ENCODE measurements around the gene AQR. TPM values are rescaled to one million over a fixed set of nuclear protein-coding genes. Genes with fewer than 3 reads are reported as not detected.

Gene AQR
- total RNA-seq, 4 donors from 2014 or later: 14.7 to 29.4 (median 23.4) TPM

DNA sequence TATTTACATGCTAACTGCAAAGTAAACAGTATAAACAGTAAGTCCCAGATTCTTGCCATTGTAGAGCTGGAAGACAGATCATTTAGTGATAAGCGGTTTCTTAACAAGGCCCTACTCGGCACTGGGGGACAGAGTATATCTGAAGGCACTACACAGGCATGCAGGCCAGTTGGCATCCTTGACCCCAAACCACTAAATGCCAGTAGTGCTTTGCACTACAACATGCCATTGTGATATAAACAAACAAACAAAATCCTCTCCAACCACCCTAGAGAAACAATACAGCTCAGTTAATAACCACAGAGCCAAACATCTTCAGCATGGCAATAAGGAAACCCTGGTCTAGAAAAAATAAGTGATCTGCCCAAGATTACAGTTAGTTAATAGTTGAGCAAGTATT, 5.3 kb downstream of the AQR start:
- DNase-seq: no peak
- intact Hi-C loops (cut with DNase I): no loop called here
- Histone ChIP-seq H3K9me3 (no peaks in the 10 kb centered on the region), H3K4me3 (no peak overlapping the region), H3K36me3 (peaks cover 0 to 67% (median 12%) of the 10 kb centered on the region in 3 donors), H3K27ac (no peak overlapping the region), H3K27me3 (no peaks in the 10 kb centered on the region), H3K4me1 (peaks cover 18 to 37% (median 22%) of the 10 kb centered on the region in 3 donors)
- WGBS, 2 donors: 72 to 100% methylated on average over 2 of the region's 2 CpGs
- TF ChIP-seq, protein P1, sequence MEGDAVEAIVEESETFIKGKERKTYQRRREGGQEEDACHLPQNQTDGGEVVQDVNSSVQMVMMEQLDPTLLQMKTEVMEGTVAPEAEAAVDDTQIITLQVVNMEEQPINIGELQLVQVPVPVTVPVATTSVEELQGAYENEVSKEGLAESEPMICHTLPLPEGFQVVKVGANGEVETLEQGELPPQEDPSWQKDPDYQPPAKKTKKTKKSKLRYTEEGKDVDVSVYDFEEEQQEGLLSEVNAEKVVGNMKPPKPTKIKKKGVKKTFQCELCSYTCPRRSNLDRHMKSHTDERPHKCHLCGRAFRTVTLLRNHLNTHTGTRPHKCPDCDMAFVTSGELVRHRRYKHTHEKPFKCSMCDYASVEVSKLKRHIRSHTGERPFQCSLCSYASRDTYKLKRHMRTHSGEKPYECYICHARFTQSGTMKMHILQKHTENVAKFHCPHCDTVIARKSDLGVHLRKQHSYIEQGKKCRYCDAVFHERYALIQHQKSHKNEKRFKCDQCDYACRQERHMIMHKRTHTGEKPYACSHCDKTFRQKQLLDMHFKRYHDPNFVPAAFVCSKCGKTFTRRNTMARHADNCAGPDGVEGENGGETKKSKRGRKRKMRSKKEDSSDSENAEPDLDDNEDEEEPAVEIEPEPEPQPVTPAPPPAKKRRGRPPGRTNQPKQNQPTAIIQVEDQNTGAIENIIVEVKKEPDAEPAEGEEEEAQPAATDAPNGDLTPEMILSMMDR (IDR thresholded peaks at IDR 0.05): no peak
- TF ChIP-seq POLR2A (IDR thresholded peaks at IDR 0.05): no peak

DNA sequence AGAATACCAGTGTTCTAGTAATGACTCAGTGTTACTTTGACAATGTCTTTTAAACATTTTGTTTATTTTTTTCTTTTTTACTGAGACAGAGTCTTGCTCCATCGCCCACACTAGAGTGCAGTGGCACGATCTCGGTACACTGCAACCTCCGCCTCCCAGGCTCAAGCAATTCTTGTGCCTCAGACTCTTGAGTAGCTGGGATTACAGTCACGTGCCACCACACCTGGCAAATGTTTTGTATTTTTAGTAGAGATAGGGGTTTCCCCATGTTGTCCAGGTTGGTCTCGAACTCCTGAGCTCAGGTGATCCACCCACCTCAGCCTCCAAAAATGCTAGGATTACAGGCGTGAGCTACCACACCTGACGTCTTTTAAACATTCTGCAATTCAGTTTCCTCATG, 15.7 kb downstream of the AQR start:
- no peak for DNase-seq
- peaks cover 0 to 91% (median 0%) of the 10 kb centered on the region in 3 donors for H3K36me3 ChIP-seq
- 82 to 87% methylated on average over 8 of the region's 8 CpGs for WGBS, 2 donors
- H3K4me1 ChIP-seq: no peaks in the 10 kb centered on the region
- no peaks in the 10 kb centered on the region for H3K27me3 ChIP-seq
- no peak overlapping the region for H3K27ac ChIP-seq
- no peaks in the 10 kb centered on the region for H3K9me3 ChIP-seq
- TF ChIP-seq POLR2A (IDR thresholded peaks at IDR 0.05): no peak
- TF ChIP-seq, protein P1 (IDR thresholded peaks at IDR 0.05): no peak
- no peak overlapping the region for H3K4me3 ChIP-seq
- intact Hi-C loops (cut with DNase I): no loop called here

DNA sequence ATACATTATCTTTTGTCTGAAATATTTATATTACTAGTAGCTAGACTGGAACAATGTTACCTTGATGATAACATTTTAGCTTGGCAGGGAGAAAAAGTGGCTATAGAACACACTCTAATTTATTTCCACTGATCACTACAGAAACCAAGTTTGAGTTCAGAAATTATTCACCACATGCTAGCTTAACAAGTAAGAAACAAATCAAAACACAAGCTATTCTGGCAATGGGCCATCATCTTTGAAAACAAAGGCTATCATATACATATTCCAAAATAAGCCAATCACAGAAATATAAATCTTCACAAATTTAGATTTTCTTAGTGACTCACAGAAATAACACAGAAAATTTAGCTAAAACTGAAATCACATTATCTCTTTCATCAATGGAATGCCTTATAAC, 17.1 kb downstream of the AQR start:
- no peak for TF ChIP-seq POLR2A (IDR thresholded peaks at IDR 0.05)
- TF ChIP-seq, protein P1 (IDR thresholded peaks at IDR 0.05): no peak
- H3K27ac ChIP-seq: no peak overlapping the region
- no peaks in the 10 kb centered on the region for H3K27me3 ChIP-seq
- no peaks in the 10 kb centered on the region for H3K4me1 ChIP-seq
- no peak for DNase-seq
- H3K36me3 ChIP-seq: peaks cover 0 to 93% (median 0%) of the 10 kb centered on the region in 3 donors
- H3K4me3 ChIP-seq: no peak overlapping the region
- intact Hi-C loops (cut with DNase I): no loop called here
- H3K9me3 ChIP-seq: no peaks in the 10 kb centered on the region

DNA sequence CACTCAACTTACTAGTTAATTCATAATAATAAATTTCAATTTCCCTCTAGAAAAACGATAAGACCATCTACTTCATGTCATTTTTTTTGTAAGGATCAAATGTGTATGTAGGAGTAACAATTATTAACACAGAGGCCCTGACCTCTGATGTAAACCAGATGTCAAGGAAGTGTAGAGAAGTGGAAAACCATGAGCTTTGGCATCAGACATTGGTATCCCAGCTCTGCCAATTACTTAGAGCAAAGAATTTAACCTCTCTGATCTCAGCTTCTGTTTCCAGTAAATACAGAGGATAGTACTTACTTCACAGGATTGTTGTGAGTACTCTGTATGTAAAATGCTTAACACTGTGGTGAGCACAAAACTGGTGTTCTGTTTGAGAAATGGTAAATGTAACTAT, 17.5 kb downstream of the AQR start:
- Histone ChIP-seq H3K36me3 (peaks cover 0 to 91% (median 0%) of the 10 kb centered on the region in 3 donors), H3K9me3 (no peaks in the 10 kb centered on the region), H3K4me1 (no peaks in the 10 kb centered on the region), H3K27ac (no peak overlapping the region), H3K4me3 (no peak overlapping the region), H3K27me3 (no peaks in the 10 kb centered on the region)
- intact Hi-C loops (cut with DNase I): no loop called here
- DNase-seq: no peak
- WGBS, 2 donors: 64 to 81% methylated on average over 1 of the region's 1 CpG
- TF ChIP-seq, protein P1 (IDR thresholded peaks at IDR 0.05): no peak
- no peak for TF ChIP-seq POLR2A (IDR thresholded peaks at IDR 0.05)

DNA sequence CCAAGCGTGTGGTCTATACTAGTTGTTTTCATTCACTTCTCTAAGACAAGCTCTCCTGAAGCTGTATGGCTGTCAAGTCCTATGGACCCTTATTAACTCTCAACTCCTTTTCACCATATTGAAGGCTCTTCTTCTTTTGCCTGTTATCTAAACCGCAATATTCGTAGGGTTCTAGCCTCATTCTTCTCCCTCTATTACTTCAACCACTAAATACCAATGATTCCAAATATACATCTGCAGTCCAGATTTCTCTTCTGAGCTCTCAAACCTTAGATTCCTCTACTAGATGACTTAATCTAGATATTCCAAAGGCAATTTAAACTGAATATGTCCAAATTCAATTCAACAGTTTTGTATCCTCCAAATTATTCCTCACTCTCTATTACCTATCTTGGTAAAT, 24.6 kb downstream of the AQR start:
- Histone ChIP-seq H3K9me3 (no peaks in the 10 kb centered on the region), H3K36me3 (peaks cover 0 to 90% (median 0%) of the 10 kb centered on the region in 3 donors), H3K4me1 (no peaks in the 10 kb centered on the region), H3K4me3 (no peak overlapping the region), H3K27me3 (no peaks in the 10 kb centered on the region), H3K27ac (no peak overlapping the region)
- WGBS, 2 donors: 89 to 92% methylated on average over 3 of the region's 3 CpGs
- intact Hi-C loops (cut with DNase I): no loop called here
- DNase-seq: no peak
- TF ChIP-seq POLR2A (IDR thresholded peaks at IDR 0.05): no peak
- TF ChIP-seq, protein P1 (IDR thresholded peaks at IDR 0.05): no peak

Data from esophagus squamous epithelium (tissue), 5 donors.